Prostate gland (tissue), 2 donors: ENCODE results near the gene CCDC91.

Experiments used
- POLR2A ChIP-seq: fragments of 450-650 bp; IDR thresholded peaks from one replicate; pipeline ENCODE4 v1.6.1; 2016; ENCODE audit warnings: antibody characterized with exemption, mild to moderate bottlenecking
- POLR2AphosphoS5 ChIP-seq: sonication (generic); formaldehyde crosslinking; IDR thresholded peaks from one replicate; pipeline ENCODE4 v1.6.1; 2017; ENCODE audit warnings: antibody characterized with exemption
- TF ChIP-seq, protein P1 (sequence below), 4 experiments: fragments of 200-600 bp in 2 of 4; fragments of 450-650 bp in 2 of 4; sonication (generic) in 2 of 4; IDR thresholded peaks; 1 replicate in 3 of 4; 2 replicates in 1 of 4; pipeline ENCODE4 v1.5.1; 2016 to 2019; ENCODE audit warnings: antibody characterized with exemption in 4 of 4, mild to moderate bottlenecking in 2 of 4, moderate library complexity in 2 of 4

DNA sequence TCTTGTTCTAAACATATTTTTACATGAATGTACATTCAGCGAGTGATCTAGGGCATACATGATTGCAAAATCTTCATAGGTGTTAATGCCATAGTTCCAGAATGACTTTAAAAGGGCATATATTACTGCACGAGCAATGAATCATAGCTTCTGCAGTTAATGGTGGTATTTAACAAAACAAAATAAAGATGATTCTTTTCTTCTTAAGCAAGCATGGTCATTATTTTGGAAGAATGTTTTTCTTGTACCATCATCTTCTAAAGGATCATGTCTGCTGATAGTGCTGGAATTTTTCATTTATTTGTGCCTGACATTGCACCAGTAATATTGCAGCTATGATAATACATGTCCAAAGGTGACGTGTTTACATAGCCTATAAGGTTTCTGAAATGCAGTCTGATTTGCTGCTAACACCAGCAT is 388.6 kb downstream of the CCDC91 start:
- TF ChIP-seq, protein P1, sequence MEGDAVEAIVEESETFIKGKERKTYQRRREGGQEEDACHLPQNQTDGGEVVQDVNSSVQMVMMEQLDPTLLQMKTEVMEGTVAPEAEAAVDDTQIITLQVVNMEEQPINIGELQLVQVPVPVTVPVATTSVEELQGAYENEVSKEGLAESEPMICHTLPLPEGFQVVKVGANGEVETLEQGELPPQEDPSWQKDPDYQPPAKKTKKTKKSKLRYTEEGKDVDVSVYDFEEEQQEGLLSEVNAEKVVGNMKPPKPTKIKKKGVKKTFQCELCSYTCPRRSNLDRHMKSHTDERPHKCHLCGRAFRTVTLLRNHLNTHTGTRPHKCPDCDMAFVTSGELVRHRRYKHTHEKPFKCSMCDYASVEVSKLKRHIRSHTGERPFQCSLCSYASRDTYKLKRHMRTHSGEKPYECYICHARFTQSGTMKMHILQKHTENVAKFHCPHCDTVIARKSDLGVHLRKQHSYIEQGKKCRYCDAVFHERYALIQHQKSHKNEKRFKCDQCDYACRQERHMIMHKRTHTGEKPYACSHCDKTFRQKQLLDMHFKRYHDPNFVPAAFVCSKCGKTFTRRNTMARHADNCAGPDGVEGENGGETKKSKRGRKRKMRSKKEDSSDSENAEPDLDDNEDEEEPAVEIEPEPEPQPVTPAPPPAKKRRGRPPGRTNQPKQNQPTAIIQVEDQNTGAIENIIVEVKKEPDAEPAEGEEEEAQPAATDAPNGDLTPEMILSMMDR (IDR thresholded peaks at IDR 0.05), result no peak
- TF ChIP-seq POLR2A (no peak), POLR2AphosphoS5 (no peak)
